Muscle layer of duodenum (tissue), 2 donors: ENCODE data around the gene ATP2A3.

Source experiments
- H3K27ac ChIP-seq: one replicate; pipeline ENCODE4 v1.7.0; 2013; ENCODE audit warnings: mild to moderate bottlenecking, low read length
- H3K27me3 ChIP-seq: one replicate; pipeline ENCODE4 v1.7.0; 2013; ENCODE audit warnings: low read depth, mild to moderate bottlenecking, control low read depth, low read length
- H3K36me3 ChIP-seq, 2 donors: one replicate each; pipeline ENCODE4 v1.7.0; 2013; ENCODE audit warnings: low read length in 2 of 2, control low read depth in 1 of 2, mild to moderate bottlenecking in 1 of 2; ENCODE audit not compliant: insufficient read depth in 2 of 2, control insufficient read depth in 1 of 2
- H3K4me1 ChIP-seq, 2 donors: one replicate each; pipeline ENCODE4 v1.7.0; 2013; ENCODE audit warnings: low read length in 2 of 2, mild to moderate bottlenecking in 2 of 2, control low read depth in 1 of 2, moderate library complexity in 1 of 2; ENCODE audit not compliant: insufficient read depth in 2 of 2, control insufficient read depth in 1 of 2
- H3K4me3 ChIP-seq, 2 donors: one replicate each; pipeline ENCODE4 v1.7.0; 2013; ENCODE audit warnings: low read length in 2 of 2, low read depth in 1 of 2, mild to moderate bottlenecking in 1 of 2
- H3K9me3 ChIP-seq, 2 donors: one replicate each; pipeline ENCODE4 v1.7.0; 2013; ENCODE audit warnings: low read length in 2 of 2, control low read depth in 1 of 2, mild to moderate bottlenecking in 1 of 2; ENCODE audit not compliant: control insufficient read depth in 1 of 2
- donor health status: healthy.

ATP2A3 gene

GRCh38 chr17:3959921-3960601, 4.2 kb downstream of the ATP2A3 start:
- Histone ChIP-seq H3K4me1 (peaks cover 0 to 63% of the 10 kb centered on the region in 2 donors), H3K27ac (no peak overlapping the region)

DNA sequence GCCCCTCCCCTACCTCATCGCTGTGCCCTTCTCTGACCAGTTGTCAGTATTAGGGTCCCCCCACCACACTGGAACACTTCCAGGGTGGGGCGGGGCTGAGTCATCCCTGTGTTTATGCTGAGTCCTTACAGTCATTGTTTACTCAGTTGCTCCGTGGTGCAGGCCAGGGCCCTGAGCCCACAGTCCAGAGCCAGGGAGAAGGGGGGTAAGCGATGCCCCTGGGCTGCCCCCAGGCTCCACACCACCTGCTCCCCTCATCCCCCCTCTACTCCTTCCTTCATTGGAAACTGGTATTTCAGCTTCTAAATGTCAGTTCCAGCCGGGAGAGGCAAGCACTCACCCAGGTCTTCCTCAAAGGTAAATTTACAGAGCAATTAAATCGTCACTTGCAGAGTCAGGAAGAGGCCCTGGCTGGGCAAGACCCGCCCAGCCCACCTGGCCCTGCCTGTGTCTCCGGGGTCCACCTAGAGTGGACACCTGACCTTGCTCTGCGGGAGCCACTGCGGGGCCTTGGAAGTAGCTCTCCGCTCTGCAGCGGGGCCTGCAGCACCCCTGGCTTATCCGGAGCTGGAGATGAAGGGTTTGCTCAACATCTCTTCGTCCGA, 4.8 kb downstream of the ATP2A3 start:
- Histone ChIP-seq H3K36me3 (no peaks in the 10 kb centered on the region), H3K4me3 (no peak overlapping the region), H3K27me3 (no peaks in the 10 kb centered on the region), H3K4me1 (peaks cover 0 to 62% of the 10 kb centered on the region in 2 donors), H3K9me3 (no peaks in the 10 kb centered on the region), H3K27ac (no peak overlapping the region)

More at GRCh38 chr17:3959921-3960601, 4.2 kb downstream of the ATP2A3 start:
- H3K9me3 ChIP-seq, result no peaks in the 10 kb centered on the region
- no peak overlapping the region for H3K4me3 ChIP-seq
- no peaks in the 10 kb centered on the region for H3K27me3 ChIP-seq
- no peaks in the 10 kb centered on the region for H3K36me3 ChIP-seq

- Histone ChIP-seq H3K27ac (no peak overlapping the region), H3K4me1 (peaks cover 0 to 52% of the 10 kb centered on the region in 2 donors), H3K4me3 (no peak overlapping the region), H3K9me3 (no peaks in the 10 kb centered on the region), H3K27me3 (no peaks in the 10 kb centered on the region), H3K36me3 (no peaks in the 10 kb centered on the region)
Observed at GRCh38 chr17:3957735-3958599, 6.3 kb downstream of the ATP2A3 start.

- peaks cover 0 to 42% of the 10 kb centered on the region in 2 donors for H3K4me1 ChIP-seq
- H3K4me3 ChIP-seq, result no peak overlapping the region
- no peaks in the 10 kb centered on the region for H3K36me3 ChIP-seq
- H3K9me3 ChIP-seq, result no peaks in the 10 kb centered on the region
- no peak overlapping the region for H3K27ac ChIP-seq
- no peaks in the 10 kb centered on the region for H3K27me3 ChIP-seq
Observed at GRCh38 chr17:3956983-3957382, 7.3 kb downstream of the ATP2A3 start.

DNA sequence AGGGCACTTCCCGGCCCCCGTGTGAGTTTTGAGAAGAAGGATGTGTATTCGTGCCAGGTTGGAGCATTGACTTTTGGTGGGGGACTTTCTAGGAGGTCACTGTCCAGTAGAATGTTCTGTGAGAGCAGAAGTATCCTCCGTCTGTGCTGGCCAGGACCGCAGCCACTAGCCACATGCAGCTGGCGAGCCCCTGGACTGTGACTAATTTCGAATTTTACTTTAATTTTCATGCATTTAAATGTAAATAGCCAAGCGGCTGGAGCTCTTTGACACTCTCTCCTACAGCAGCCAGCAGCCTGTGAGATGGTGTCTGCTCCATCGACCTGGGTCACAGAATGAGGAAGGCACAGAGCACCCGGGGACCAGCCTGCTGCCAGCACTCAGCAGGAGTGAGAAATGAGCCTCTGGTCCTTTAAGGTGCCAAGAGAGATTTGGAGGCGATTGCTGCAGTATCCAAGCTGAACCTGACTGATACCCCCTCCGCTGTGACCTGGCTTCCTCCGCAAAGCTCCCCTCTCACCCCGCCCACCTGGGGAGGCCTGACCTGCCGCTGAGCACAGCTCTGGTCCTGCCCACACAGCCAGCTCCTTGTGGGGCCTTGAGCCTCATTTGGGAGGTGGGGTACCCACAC, 7.8 kb downstream of the ATP2A3 start:
- Histone ChIP-seq H3K36me3 (no peaks in the 10 kb centered on the region), H3K9me3 (no peaks in the 10 kb centered on the region), H3K27ac (no peak overlapping the region), H3K27me3 (no peaks in the 10 kb centered on the region), H3K4me3 (no peak overlapping the region), H3K4me1 (peaks cover 0 to 37% of the 10 kb centered on the region in 2 donors)

DNA sequence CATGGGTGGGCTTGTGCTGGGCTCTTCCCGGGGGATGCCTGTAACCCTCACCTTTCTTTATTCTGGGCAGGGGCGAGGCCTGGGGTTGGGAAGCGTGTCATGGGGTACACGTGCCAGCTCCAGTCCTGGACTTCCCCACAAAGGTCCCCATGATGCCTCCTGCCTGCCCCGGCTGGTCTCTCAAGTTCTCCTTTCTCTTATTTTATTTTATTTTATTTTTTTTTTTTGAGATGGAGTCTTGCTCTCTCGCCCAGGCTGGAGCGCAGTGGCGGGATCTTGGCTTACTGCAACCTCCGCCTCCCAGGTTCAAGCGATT, 8.6 kb downstream of the ATP2A3 start:
- no peaks in the 10 kb centered on the region for H3K27me3 ChIP-seq
- no peaks in the 10 kb centered on the region for H3K36me3 ChIP-seq
- H3K4me1 ChIP-seq, result peaks cover 0 to 30% of the 10 kb centered on the region in 2 donors
- H3K9me3 ChIP-seq, result no peaks in the 10 kb centered on the region
- no peak overlapping the region for H3K27ac ChIP-seq
- no peak overlapping the region for H3K4me3 ChIP-seq

DNA sequence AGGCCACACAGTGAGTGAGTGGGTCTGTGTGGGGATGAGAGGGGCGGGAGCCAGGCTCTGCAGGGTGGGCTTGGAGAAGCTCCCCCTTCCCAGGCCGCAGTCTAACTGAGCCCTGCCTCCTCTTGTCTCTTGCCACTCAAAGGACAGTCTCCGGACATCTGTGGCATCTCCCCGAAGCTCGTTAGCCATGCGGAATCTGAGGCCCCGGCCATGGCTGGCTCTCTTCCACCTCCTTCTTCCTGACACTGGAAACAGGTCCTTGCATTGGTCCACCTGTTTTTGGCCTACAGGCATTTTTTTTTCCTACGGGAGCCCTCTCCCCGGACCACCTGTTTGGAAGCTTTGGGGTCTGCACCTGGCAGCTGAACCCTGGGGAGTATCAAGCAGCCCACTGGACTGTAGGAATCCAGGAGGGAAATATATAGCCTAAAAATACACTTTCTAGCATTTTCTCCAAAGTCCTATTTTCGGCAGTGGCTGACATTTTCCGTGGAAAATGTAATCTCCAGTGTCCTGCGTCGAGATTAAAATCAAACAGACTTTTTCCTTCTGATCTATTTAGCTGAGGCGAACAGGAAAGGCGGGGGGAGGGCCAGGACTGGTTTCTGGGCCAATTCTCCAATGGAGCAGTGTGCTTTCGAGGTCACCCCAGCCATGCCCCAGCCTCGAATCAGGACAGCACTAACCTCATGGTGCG, 9.1 kb downstream of the ATP2A3 start:
- no peaks in the 10 kb centered on the region for H3K36me3 ChIP-seq
- no peaks in the 10 kb centered on the region for H3K9me3 ChIP-seq
- no peaks in the 10 kb centered on the region for H3K27me3 ChIP-seq
- no peak overlapping the region for H3K27ac ChIP-seq
- peaks cover 0 to 26% of the 10 kb centered on the region in 2 donors for H3K4me1 ChIP-seq
- no peak overlapping the region for H3K4me3 ChIP-seq

- Histone ChIP-seq H3K4me1 (peaks cover 0 to 16% of the 10 kb centered on the region in 2 donors), H3K27ac (no peak overlapping the region), H3K27me3 (no peaks in the 10 kb centered on the region), H3K9me3 (no peaks in the 10 kb centered on the region), H3K4me3 (no peak overlapping the region), H3K36me3 (no peaks in the 10 kb centered on the region)
Observed at GRCh38 chr17:3954086-3954485, 10.2 kb downstream of the ATP2A3 start.

DNA sequence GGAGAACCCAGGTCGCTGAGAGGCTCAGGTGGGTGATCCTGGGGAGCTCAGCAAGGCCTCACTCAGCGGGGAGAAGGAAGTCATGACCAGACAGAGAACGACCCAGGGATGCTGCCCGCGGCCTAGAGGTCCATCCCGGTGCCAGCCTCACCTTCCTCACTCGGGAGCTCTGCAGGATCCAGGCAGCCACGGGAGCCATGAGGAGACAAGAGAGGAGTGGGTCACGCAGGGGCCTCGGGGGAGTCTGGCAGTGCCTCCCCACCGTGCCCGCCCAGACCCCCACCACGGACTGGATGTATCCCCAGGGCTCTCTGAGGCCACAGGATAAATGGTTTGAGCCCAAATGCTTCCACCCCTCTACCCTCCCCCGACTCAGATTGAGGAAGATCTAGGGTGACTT, 10.7 kb downstream of the ATP2A3 start:
- H3K27me3 ChIP-seq, result no peaks in the 10 kb centered on the region
- H3K4me1 ChIP-seq, result peaks cover 0 to 16% of the 10 kb centered on the region in 2 donors
- H3K36me3 ChIP-seq, result no peaks in the 10 kb centered on the region
- no peaks in the 10 kb centered on the region for H3K9me3 ChIP-seq
- H3K4me3 ChIP-seq, result no peak overlapping the region
- H3K27ac ChIP-seq, result no peak overlapping the region

GRCh38 chr17:3952186-3952585, 12.1 kb downstream of the ATP2A3 start:
- Histone ChIP-seq H3K9me3 (no peaks in the 10 kb centered on the region), H3K4me3 (no peak overlapping the region), H3K4me1 (peaks cover 0 to 6% of the 10 kb centered on the region in 2 donors), H3K27me3 (no peaks in the 10 kb centered on the region), H3K36me3 (no peaks in the 10 kb centered on the region), H3K27ac (no peak overlapping the region)

DNA sequence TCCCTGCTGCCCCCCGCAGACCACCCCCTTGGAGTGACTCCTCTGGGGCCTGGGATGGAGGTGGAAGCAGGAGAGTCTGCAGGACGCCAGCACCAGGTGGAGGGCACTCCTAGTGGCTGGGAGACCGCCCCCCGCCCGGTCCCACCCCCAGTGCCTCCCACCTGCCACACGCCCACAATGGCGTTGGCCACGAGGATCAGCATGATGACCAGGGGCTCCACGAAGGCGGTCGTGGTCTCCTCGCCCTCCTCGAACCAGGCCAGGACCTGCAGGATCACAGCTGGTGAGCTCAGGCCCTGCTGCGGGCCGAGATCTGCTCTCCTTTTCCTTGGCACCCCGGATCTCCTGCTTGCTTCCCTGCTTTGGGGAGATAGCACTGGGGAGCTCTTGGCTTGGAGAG, 12.8 kb downstream of the ATP2A3 start:
- no peaks in the 10 kb centered on the region for H3K9me3 ChIP-seq
- H3K27ac ChIP-seq, result no peak overlapping the region
- H3K36me3 ChIP-seq, result no peaks in the 10 kb centered on the region
- H3K4me1 ChIP-seq, result peaks cover 0 to 6% of the 10 kb centered on the region in 2 donors
- H3K4me3 ChIP-seq, result no peak overlapping the region
- H3K27me3 ChIP-seq, result no peaks in the 10 kb centered on the region
